HG03354 (cell line): Measurements from ENCODE around the gene EIF1B.

Experiments
- ATAC-seq: cut with Tn5 transposase; IDR thresholded peaks from one replicate; pipeline ENCODE4 v1.9.1; 2021; ENCODE audit warnings: mild to moderate bottlenecking; ENCODE audit not compliant: unreplicated experiment, poor library complexity, severe bottlenecking

EIF1B gene

DNA sequence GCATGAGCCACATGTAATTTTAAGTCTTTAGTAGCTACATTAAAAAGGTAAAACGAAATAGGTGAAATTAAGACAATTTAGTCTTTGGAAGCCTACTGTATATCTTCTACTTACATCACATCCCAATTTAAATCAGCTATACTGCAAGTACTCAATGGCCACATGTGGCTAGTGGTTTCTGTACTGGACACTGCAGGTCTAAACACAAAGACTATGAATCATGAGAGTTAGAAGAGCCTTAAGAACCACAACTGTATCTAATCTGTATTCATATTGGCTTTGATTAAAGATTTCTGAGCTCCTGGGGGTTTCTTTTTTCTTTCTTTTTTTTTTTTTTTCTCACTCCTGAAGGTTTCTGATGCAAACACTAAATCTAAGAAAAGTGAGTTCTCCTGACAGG is 2.3 kb upstream of the EIF1B start:
- ATAC-seq: no peak

DNA sequence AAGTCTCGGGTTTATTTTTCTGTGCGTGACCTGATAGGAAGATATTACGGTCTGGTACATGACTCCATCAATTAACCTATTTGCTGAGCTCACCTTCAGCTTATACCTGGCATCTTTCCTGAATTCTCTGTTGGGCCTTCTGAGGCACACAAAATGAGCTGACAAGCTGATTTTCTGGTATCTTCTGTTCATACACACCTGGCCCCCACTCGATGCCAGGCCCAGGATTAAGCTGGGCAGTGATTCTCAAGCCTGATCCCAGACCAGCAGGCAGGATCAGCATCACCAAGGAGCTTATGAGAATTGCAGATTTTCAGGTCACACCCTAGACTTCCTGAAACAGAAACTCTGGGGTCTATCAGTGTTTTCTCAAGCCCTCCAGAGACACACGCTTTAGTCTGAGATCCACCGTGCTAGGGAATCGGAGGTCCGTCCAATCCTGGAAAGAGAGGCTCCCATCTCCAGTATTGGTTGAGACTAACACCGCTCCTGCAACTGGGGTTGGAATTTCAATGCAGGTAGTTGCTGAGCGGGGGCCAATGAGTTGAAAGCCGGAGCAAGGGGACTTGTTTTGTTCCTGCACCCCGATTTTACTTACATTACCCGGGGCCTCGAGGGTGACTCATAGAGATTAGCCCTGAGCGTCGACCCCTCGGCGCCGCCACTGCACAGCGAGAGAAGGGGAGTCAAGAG is 636 bp upstream of the EIF1B start:
- no peak for ATAC-seq

GRCh38 chr3:40309925-40310695 is 603 bp downstream of the EIF1B start:
- ATAC-seq: peak; percentile 38

- ATAC-seq: no peak
These were observed 1.2 kb downstream of the EIF1B start for GRCh38 chr3:40310705-40311104.

GRCh38 chr3:40312661-40313226 is 3.2 kb downstream of the EIF1B start:
- no peak for ATAC-seq

GRCh38 chr3:40313975-40314860 is 4.7 kb downstream of the EIF1B start:
- ATAC-seq: no peak

GRCh38 chr3:40317061-40317855 is 7.8 kb downstream of the EIF1B start:
- ATAC-seq: peak; percentile 90

DNA sequence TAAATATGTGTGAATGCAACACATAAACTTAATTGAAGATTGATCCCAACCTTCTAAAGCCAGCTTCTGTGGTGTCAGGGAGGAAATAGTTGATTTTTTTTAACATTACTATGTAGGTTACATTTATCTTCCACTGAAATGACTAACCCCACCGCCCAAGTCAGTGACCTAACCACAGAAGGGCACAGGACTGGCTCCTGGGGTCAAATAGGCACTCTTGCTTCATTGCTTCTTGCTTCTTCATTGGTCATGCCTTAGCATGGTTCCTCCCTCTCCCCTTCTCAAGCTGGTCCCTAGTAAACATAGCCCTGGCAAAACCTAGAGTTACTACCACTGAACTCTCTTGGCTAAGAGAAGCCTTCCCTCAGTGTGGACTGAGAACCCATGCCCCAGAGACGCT is 12.3 kb downstream of the EIF1B start:
- ATAC-seq: no peak

DNA sequence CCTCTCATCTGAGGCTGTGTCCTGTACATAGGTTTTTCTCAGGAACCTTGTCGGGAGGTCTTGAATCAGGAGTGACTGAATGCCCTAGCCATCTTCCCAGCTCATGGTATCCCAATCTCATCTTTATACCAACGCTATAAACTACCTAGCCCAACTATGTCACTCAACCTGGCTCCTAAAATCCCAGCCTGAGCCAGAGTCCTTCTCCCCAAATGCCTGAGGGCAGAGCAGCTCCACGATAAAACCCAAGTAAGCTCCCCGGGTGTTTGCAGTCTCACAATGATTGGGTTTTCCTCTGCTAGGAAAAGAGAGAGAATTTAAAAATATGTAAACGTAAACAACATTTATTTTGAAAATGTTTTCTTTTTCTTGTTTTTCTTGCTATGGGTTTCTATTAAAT is 14.4 kb downstream of the EIF1B start:
- no peak for ATAC-seq

DNA sequence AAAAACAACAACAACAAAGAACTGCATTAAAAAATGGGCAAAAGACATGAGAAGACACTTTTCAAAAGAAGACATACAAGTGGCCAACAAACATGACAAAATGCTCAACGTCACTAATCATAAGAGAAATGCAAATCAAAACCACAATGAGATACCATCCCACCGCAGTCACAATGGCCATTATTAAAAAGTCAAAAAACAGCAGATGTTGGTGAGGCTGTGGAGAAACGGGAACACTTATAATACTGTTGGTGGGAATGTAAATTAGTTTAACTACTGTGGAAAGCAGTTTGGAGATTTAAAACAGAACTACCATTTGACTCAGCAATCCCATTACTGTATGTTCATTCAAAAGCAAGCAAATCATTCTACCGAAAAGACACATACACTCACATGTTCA is 15.1 kb downstream of the EIF1B start:
- ATAC-seq: no peak

DNA sequence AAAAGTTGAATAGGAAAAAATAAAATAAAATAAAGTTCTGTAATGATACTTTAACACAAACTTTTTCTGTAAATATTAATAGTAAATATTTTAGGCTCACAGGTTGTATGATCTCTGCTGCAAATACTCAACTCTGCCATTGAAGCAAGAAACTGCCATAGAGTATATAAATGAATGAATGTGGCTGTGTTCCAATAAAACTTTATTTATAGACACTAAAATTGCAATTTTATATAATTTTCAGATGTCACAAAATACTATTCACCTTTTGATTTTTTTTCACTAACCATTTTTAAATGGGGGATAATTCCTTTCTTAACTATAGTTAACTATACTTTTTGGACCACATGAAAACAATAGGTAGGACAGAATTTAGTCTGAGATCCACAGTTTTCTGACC is 16.0 kb downstream of the EIF1B start:
- ATAC-seq: no peak

DNA sequence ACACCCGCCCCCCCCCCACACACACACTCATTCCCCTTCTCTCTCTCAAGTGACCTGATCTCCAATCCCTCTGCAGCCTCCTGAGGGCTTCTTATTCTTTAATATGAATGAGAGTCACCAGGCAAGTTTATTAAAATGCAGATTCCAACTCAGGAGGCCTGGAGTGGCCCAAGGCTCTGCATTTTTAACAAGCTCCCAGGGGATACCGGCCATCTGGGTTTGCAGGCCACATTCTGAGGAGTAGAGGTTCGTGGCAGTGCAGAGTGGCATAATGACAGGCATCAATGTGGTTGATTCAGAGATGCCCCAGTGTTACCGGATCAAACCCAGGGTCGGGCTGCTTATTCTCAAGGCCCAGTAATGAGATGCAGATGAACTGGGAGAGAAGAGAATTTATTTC is 18.9 kb downstream of the EIF1B start:
- ATAC-seq: no peak

DNA sequence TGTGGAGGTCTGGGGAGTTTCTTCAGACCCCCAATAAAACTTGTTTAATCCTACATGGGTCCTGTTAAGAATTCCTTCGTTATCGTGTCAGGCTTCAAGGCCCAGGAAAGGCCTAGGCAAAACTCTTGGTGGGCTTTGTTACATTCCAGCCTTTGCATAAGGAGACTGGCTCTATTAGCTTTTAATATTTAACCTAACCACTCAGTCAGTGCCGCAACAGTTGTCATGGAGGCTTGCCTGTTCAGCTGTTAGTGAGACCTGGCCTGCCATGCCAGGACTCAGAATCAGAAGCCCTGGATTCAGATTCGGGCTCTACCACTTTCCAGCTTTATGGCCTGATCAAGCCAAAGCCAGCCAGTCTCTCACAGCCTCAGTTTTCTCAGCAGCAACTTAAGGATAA is 19.6 kb downstream of the EIF1B start:
- no peak for ATAC-seq

DNA sequence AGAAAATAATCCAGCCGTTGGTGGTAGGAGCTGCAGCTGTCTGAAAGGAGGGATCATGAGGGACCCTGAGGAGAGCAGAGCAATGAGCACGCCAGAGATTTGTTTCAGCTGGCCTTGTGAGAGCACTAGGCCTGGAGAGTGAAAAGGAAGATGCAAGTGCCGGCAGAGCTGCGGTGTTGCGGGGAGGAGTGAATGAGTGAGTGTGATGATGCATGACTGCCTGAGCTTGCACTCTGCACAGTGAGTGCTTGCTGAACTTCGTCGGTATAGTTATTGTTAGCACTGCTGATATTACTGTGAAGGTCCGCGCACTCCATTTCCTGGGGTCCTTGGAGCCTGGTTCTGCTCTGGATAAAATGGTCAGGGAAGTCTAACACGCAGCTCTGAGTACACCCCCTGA is 23.2 kb downstream of the EIF1B start:
- ATAC-seq: no peak

DNA sequence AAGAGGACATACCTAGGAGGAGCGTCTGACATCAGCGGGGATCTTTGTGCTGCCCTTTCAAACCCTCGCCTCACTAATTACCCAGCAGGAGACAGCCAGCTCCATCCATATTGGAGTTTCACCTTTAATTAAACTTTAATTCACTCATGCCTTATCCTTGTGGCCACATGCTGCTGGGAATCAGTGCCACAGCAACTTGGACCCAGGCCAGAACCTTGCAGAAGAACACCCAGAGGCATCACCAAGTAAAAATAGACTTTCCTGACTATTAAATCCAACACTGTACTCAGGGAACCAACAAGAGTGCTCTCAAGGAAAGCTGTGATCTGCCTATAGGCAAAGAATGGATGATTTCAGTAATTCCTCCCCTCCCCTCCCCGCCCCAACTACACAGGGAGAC is 23.9 kb downstream of the EIF1B start:
- no peak for ATAC-seq

DNA sequence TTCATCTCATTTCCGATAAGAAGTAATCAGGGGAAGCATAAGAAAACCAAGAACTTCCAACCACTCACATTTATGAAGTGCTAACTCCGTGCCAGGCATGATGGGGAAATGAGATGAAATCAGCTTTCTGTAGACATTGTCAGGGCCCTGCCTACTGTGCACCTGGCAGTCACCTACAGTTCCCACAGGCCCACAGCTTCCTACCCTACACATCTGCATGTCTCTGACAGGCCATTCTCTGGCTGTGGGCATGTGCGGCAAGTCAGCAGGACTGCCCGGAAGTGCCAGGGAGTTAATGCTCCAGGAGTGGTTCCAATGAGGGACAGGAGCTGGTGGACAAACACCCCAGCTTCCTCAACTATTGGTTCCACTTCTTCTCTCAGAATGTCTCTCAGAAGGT is 24.3 kb downstream of the EIF1B start:
- ATAC-seq: no peak

GRCh38 chr3:40336101-40336500 is 26.6 kb downstream of the EIF1B start:
- no peak for ATAC-seq

DNA sequence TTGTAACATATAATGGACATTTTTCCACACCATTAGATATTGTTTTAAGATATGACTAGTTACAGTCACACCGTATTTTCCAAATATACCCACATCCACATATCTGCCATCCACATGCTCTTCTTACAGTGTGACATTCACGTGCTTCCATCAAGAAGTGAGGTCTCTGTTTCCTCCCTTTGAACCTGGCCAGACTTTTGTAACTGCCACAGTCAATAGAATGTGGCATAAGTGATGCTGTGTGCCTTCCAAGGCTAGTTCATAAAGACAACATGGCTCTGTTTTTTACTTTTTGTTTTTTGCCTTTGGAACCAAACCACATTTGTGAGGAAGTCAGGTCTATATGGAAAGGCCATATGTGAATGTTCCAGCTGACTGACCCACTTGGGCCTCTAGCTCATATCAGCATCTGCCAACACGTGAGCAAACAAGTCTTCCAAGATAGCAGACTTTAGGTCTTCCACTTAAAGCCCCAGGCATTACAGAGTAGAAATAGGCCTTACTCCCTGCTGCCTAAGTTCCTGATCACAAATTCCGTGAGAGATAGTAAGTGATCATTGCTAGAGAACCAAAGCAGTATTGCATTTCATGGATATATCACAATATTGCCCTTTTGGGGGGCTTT is 27.1 kb downstream of the EIF1B start:
- no peak for ATAC-seq
